NK-92 (cell line): ENCODE data around the gene EDAR.

Source experiments
- DNase-seq: peaks from one replicate; lab custom pipeline; 2025; ENCODE audit not compliant: unreplicated experiment; lab: John Stamatoyannopoulos, UW

EDAR gene

DNA sequence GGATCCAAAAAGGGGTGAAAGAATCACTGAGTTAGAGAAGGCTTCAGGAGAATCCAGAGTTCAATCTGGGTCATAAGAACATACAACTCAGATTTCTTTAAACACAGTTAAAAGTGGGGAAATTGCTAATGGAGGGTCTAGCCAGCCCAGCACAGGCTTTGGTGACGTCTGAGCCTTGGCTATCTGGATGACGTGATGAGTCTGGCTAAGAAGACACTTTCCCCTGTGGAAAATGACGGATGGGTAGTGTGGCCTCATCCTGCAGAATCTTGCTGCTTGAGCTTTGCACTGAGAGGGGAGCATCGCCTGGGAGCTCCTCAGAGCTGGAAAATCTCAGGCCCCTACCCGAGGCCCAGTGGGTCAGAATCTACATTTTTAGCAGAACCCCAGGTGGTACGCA lies 19.2 kb downstream of the EDAR start:
- no peak for DNase-seq

DNA sequence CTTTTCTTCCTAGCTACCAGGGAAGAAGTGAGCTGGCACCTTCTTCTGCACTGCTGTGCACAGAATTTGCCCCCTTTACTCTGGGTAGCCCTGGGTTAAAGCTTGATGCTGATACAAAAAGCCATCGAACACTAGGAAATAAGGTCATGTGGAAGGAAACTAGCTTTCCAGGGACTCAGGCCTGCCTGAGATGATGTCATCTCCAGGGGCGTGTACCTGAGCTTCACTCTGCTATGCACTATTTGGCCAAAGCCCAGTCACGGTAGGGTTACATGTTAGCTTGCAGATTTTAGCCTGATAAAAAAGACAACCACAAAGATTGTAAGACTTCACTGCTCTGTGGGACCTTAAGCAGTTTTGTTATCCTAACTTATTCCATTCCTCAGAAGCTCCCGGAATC lies 20.4 kb downstream of the EDAR start:
- no peak for DNase-seq

DNA sequence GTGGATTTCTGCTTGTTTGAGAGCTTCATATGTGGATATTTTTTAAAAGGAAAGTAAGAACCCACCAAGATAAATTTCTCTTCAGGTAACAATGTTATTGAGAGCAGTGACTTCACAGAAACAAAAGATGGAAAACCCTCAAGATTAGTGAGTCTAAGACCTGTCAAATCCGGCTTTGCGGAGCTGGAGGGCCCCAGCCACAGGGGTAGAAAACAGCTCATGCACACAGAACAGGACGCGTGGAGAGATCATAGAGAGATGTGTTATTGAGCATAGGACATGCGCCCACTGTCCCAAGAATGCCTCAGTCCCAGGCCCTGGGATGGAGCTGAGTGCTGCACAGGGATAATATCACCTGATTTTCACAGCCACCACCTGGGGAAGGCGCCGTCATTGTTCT lies 21.3 kb downstream of the EDAR start:
- no peak for DNase-seq

DNA sequence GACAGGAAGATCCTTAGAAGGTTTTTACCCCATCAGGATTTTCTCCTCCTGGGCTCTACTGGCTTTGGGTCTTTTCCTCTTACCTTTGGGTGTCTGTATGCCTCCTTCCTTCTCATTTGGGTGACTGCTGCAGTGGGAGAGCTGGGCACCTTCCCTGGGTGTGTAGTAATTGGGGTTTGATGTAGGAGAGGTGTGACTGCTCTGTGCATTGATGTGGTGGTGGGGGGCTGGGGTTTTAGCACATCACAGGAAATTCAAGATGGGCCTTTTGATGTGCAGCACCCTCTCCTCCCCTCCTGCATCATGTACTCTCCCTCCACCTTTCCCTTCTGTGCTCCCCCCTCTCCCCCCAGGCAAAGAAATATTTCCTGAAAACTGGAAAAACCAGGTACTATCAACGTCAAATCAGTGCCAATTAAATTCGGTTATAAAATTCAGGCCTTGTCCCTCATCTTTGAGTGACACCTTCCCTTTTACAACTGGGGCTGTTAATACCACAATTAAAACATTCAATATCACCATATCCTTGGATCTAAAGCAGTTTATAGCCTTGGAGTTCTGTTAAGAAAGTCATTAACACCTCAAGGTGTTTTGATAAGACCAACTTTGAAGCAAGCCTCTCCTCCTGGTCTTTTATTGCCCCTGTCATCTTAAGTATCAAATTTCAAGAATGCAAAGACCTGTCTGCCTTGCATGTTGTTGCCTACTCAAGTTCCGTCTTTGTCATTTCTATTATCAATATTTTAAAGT lies 23.3 kb downstream of the EDAR start:
- DNase-seq, result no peak

DNA sequence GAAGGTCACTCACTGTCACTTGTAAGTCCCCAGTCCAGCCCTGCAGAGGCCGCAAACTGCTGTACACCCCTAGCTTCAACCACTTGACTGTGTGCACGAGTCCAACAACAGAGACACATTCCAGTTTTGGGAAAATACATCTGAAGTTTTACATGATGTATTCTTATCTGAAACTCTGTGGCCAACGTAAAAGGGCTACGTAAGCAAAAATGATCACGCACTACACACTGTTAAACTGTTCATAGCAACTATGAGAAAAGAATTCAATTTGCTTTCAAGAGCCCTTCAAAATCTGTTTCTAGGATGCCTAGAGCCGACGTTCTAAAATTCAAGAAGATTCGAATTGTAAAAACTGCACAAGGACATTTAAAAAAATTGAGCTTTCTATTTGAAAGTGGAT lies 26.0 kb downstream of the EDAR start:
- DNase-seq, result no peak

DNA sequence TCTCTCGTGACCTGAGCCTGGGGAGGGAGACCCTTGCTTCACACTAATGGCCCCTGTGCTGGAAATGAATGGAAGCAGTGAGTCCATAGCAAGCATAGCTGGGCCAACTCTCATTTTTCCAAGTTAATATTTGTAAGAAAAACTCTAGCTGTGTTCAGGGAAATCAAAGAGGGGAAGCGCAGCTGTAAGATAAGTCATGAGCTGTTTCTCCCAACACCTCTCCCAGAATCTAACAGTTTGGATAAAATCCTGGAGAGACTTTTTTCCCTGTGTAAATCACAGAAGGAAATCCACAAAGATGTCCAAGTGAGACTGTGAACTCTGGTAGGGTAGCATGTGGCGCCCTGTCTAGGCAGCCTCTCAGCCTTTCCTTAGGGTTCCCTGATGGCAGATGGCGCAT lies 27.2 kb downstream of the EDAR start:
- no peak for DNase-seq

DNA sequence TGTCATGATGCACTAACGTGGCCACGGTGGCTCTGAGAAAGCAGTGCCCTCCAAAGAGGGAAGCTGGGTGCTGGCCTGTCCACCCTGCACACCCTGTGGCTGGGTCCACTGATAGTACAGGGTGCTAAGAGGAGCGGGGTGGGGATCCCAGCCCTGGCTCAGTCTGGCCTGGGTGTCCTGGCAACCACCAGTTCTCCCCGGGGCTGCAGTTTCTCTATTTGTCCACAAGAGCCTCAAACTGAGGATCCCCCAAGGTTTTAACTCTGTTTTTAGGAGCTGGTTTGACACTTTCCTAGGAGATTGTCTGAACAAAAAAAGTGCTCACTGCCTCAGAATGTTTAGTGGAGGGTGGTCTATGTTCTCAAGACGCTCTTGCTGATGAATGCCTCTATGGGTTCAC lies 29.0 kb downstream of the EDAR start:
- no peak for DNase-seq

DNA sequence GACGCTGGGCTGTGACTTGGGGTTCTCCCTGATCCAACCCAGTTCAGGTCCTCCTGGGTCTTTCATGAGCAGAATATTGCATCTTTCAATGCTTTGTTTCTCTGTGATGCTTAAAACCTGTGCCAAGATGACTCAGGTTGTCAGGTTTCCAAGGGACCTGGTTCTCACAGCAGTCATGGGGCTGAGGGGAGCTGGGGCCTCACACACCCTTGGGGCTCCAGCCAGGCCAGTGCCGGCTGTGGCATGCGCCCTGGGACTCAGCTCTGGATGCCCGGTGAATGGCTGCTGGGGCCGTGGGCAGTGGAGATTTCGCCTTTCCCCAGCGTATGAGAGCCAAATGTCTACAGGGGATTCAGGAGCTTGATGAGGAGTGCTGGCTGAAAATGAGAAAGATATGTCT lies 29.6 kb downstream of the EDAR start:
- DNase-seq, result no peak

DNA sequence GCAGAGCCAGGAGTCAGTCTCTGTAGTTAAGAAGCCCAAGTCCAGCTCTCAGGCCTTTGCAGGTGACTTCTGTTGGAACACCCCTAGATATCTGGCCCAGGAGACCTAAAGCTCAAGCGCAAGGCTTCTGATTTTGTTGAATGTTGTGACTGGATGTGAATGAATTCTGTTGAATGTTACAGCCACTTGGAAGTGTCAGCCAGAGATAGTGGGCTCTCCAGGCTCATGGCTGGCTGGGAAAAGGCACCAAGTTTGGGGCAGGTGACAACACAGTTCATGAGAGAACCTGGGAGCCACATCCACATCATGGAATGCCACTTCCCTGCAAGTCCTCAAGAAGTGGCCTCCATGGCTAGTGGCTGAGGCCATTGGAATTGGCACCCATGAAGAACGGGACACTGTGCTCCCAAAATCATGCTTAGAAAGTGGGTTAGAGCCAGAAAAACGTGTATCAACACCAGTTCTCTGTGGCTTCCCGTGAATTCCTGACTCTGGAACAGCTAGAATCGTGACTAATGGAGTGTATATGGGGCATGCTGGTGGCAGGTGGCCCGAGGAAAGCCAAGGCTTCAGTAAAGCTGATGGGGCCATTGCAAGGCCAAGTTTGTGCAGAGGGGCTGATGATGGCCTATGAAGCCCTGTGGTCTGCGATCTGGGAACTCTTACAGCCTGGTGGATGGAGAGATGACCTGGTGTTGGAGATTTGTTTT lies 30.2 kb downstream of the EDAR start:
- DNase-seq, result no peak

DNA sequence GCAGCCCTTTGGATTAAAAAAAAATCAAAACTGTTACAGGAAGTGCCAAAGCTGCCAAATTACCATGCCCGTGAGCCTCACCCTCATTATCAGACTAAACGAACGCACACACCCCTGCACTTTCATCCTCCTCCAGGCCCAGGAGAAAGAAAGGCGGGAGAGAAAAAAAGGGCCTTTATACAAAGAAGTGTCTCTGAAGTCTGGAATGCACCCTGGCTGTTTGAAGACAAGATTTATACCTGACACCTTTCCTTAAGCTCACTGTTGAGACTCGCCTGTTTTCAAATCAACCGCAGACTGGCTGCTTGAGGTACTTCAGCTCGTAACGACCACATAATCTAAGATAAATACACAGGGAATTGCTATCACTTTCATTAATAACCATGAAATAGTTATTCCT lies 31.0 kb downstream of the EDAR start:
- DNase-seq, result no peak

DNA sequence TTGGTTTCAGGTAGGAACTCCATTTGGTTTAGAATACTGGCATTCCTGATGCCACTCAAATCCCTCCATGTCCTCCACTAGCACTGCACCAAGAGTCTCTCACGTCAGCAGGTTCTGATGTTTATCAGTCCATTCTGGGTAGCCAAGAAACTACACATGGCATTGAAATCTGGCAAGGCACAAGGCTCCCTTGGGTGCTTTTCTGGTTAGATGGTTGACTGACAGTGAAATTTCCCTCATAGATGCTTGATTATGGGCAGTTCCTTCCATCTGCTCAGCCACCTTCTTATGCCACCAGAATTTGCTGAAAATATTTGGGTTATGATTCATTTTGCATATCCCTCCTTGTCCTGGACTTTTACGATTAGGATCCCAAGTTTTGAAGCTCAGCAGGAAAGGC lies 32.6 kb downstream of the EDAR start:
- DNase-seq, result no peak

DNA sequence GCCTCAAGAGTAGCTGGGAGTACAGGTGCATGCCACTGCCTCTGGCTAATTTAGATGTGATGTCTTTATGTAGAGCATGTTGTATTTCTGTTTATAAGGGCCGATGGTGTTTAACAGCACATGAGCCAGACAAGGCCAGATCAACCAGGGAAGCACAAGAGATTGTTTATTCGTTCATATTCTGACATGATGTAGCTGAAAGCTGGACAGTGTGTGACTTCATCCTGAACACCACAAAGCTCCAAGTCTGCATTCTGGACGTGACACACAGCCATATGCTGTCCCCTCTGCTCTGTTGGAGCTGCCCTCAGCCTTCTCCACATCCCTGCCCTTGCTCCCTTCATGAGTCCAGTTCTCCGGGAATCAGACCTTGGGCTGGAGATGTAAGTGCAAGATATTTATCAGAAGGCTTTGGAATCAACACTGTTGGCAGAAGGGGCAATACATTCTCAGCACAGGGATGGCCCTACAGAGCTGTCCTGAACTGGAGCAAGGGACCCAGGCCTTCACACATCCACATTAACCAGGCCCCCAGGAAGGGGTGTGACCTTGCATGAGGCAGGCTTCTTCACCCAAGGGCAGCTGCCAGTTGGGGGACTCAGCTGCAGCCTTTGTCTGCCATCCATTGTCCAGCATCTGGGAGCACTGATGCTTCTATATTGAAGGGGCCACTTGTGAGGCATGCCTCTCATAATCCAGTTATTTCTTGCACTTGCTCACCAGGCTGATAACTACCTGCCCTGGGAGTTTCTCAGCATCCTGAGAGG lies 38.5 kb downstream of the EDAR start:
- DNase-seq, result no peak

DNA sequence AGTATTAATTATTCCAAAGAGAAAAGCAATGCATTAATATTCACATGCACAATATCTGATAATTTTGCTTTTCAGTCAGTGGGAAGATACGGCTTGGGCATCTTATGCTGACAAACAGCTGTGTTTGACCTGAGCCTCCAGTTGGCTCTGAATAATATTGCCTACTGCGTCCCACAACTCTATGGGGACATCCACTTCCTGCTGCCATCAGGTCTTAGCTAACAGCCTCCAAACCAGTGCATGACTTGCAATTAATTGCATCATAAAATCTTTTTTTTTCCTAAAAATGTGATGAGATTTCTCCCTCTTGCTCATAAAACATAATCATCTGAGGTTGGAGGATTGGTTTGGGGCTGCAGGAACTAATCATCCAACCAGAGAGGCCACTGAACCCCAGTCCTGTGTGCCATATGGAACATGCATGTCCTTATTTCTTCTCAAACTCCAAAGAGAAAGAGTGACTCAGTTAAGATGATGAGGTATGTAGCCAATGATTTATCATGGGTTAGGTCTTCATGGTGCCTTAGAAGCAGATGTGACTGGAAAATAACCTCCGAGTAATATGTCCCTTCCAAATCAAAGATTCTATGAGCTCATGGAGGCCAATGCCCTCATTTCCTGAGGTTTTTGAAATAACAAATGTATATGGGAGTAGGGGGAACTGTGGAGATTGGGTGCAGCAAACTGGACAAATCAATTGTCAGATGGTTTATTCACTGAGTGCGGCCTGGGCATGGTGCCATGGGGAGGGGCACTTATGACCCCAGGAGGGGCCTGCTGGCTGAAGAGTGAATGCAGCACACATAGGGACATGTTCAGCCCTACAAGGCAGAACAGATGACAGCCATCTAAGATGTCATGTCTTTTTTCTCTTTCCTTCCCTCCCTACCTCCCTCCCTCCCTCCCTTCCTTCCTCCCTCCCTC lies 39.4 kb downstream of the EDAR start:
- DNase-seq, result no peak

DNA sequence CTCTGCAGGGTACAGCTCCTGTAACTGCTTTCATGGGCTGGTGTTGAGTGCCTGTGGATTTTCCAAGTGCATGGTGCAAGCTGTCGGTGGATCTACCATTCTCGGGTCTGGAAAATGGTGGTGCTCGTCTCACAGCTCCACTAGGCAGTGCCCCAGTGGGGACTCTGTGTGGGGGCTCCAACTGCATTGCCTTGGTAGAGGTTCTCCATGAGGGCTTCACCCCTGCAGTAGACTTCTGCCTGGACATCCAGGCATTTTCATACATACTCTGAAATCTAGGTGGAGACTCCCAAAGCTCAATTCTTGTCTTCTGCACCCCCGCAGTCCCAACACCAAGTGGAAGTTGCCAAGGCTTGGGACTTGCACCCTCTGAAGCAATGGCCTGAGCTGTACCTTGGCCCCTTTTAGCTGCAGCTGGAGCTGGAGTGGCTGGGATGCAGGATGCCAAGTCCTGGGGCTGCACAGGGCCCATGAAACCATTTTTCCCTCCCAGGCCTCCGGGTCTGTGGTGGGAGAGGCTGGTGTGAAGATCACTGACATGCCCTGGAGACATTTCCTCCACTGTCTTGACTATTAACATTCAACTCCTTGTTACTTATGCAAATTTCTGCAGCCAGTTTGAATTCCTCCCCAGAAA lies 41.6 kb downstream of the EDAR start:
- DNase-seq, result no peak

DNA sequence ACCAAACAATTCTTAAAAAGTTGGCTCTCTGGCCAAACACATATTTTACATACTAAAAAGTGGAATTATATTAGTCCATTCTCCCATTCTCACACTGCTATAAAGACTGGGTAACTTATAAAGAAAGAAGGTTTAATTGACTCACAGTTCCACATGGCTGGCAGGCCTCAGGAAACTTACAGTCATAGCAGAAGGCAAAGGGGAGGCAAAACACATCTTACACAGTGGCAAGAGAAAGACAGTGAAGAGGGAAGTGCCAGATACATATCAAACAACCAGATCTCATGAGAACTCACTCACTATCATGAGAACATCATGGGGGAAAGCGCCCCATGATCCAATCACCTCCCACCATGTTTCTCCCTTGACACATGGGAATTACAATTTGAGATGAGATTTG lies 42.6 kb downstream of the EDAR start:
- DNase-seq, result no peak

DNA sequence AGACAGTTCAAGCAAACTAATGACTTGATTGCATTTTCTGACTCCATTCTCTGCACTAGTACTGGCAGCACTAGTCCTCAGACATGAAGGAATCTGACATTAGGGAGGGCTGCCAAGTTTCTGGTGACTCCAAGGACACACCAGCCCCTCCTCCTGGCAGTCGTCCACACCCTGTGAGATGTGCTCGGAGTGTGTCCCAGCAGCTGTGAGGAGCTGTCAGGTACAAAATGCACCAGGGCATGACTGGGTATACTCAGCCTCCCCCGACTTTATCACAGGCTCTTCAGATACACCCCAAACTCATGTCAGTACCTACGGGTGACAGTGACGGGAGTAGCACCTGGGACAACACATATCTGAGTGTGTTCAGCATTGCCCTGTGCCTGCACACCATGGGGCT lies 43.1 kb downstream of the EDAR start:
- no peak for DNase-seq

DNA sequence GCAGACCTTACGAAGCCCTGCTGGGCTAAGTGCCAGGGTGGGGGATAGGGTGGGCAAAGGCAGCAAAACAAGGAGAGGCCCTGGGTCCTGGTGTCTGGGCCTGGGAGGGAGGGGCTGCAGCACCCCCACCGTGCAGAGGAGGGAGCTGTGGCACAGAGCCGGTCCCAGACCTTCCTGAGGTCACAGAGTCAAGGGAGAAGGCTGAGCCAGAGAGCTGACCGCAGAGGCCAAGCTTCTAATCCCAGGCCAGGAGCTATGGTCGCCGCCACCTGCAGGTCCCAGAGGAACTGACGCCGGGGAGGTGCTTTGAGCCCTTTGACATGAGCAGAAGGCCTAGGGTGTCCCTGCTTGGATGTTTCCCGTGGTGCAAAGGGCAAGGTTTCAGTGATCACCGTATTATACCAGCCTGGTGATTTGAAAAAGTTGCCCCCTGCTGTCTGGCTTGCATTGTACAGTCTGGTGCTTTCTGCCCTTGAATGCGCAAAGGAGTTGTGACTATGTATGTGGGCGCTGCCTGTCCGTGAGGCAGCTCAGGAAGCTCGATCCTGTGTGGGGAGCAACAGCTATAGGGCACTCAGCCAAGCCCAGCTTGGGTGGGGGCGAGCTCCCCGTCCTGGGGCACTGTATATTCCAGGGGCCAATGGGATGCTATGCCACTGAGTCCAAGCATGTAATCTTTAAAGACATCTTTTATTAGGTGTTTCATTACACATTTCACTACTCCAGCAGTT lies 44.3 kb downstream of the EDAR start:
- DNase-seq, result no peak

DNA sequence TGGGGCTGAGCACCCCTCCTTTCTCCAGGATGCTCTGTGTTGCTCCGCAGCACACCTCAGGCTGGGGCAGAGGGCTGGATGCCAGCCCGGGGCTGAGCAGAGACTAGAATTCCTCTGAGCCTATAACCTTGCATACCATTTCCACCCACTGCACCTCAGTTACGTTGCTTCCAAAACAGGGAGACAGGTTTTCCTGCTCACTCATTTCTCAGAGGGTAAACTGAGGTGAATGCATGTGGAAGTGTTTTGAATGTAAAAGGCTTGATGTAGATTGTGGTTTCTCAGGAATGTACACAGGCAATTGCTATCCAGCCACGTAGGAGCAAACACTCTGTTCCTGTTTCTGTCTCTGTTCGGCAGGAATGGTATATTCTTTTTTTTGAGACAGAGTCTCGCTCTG lies 45.3 kb downstream of the EDAR start:
- no peak for DNase-seq

DNA sequence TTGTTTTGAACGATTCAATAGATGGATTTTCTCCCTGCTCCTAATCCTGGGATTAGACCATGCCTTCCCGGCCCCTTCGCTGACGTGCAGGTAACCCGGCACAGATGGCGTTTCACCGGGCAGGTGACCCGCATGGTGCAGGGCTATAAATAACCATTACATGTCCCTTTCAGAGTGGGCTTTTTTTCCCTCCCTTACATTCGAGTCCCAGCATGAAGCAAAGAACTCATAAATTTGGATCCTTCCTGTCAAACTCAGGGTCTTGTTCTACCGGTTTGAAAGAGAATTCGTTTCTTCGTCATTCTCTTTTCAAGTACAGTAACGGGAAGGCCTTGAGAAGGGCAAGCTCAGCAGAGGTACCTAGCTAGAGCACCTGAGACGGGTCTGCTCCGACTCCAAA lies 46.1 kb downstream of the EDAR start:
- DNase-seq, result no peak

DNA sequence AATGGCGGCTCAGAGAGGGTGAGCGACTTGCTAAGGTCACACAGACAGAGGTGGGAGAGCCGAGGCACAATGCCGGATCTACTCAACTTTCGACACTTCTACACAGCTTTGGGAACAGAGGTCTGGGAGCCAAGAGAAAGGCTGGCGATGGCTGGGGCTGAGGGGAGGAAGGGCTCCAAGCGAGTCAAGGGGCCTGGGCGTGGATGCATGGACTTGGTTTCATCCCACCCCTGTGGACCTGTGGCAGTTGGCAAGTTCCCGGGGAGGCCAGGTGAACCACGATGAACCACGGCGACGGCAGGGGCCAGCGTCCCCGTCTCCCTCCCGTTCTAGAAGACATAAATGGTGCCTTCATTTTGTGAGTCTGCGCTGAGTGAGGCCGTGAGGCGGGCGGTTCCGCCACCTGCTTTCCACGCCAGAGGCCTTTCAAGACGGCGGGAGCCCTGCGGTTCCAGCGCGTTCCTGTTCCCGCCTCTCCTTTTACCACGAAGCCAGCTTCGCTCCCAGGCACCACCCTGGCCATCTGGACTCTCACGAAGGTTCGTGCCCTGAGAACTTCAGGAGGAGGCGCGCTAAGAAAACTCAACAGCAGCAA lies 46.7 kb downstream of the EDAR start:
- no peak for DNase-seq
